ENCODE data around the gene CEPT1. TPM values are rescaled to one million over a fixed set of nuclear protein-coding genes. Genes with fewer than 3 reads are reported as not detected.

CEPT1 gene
- total RNA-seq, 1 experiment from 2014 or later: 39.4 TPM

DNA sequence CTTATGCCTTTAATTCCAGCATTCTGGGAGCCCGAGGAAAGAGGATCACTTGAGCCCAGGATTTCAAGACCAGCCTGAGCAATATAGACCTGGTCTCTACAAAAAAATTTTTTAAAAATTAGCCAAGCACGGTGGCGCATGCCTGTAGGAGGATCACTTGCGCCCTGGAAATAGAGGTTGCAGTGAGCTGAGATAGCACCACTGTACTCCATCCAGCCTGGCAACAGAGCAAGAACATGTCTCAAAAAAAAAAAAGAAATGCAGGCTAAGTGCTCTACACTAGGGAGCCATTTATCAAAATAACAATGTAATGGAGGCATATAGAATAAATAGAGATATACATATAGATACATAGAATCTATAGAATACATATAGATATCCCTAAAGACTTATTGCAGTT lies 23.3 kb downstream of the CEPT1 start:
- Histone ChIP-seq H3K4me1 (peaks cover 3% of the 10 kb centered on the region; the same call in 1 of the 2 replicates), H3K27ac (no peak overlapping the region), H3K36me3 (peaks cover 27% of the 10 kb centered on the region), H3K27me3 (no peaks in the 10 kb centered on the region), H3K9me3 (replicated peaks) (no peaks in the 10 kb centered on the region), H3K4me3 (no peak overlapping the region)
- DNase-seq: no peak

GRCh38 chr1:111164151-111164550 lies 24.1 kb downstream of the CEPT1 start:
- Histone ChIP-seq H3K27me3 (no peaks in the 10 kb centered on the region), H3K27ac (no peak overlapping the region), H3K36me3 (peaks cover 29% of the 10 kb centered on the region), H3K4me3 (no peak overlapping the region), H3K9me3 (replicated peaks) (no peaks in the 10 kb centered on the region), H3K4me1 (peaks cover 3% of the 10 kb centered on the region; the same call in 1 of the 2 replicates)
- DNase-seq: no peak

DNA sequence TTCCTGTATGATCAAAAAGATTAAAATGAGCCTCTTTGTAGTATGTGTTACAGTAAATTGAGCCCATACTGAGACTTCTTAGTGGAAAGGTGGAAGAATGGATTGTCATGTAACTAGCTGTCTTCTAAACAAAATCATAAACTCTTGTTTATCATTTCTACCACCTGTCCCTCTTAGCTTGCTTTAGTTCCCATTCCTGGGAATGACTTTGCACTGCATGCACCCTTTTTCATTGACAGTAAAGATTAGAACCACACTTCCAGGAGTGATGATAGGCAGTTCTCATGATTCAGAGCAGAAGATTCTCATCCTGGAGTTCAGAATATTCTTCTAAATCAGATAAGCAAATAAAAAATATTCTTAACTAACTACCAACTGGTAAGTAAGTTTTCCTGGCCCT lies 32.4 kb downstream of the CEPT1 start:
- peaks cover 25% of the 10 kb centered on the region for H3K36me3 ChIP-seq
- H3K27ac ChIP-seq: no peak overlapping the region
- no peaks in the 10 kb centered on the region for H3K27me3 ChIP-seq
- no peaks in the 10 kb centered on the region for H3K9me3 ChIP-seq (replicated peaks)
- H3K4me3 ChIP-seq: no peak overlapping the region
- no peak for DNase-seq
- H3K4me1 ChIP-seq: no peaks in the 10 kb centered on the region

DNA sequence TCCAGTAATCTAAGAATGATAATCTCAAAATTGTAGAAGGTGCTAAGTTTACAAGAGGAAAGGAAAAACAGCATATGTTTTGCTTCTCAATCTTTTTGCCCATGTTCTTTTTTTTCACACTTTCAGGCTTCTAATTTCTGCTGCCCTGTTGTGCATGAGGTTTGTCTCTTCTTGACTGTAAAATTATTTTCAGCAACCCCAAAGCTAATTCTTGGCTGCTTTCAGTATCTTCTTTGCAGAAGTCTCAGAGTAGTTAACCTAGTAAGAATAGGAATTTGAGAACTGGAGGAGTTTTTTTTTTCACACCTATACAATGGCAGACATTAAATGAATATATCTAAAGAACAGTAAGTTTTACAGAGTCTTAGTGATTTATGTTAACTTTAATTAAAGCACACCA lies 34.0 kb downstream of the CEPT1 start:
- Histone ChIP-seq H3K27ac (no peak overlapping the region), H3K9me3 (replicated peaks) (no peaks in the 10 kb centered on the region), H3K27me3 (no peaks in the 10 kb centered on the region), H3K4me1 (no peaks in the 10 kb centered on the region), H3K4me3 (no peak overlapping the region), H3K36me3 (peaks cover 25% of the 10 kb centered on the region)
- DNase-seq: no peak

DNA sequence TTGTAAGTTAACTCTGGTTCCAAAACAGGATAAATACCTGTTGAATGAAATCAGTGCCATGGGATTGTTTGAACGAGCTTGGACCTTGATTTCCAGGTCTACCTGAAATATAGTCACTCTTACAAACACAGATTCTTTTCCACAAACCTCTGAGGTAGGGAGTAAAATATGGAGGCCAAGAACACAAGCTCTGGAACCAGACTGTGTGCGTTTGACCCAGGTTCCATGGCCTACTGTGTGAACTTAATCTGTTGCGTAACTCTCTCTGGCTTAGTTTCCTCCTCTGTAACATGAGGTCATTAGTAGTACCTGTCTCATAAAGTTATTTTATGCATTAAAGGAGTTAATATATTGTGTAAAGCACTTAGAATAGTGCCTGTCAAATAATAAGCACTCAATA lies 35.3 kb downstream of the CEPT1 start:
- Histone ChIP-seq H3K36me3 (peaks cover 19% of the 10 kb centered on the region), H3K9me3 (replicated peaks) (no peaks in the 10 kb centered on the region)
- DNase-seq: no peak

DNA sequence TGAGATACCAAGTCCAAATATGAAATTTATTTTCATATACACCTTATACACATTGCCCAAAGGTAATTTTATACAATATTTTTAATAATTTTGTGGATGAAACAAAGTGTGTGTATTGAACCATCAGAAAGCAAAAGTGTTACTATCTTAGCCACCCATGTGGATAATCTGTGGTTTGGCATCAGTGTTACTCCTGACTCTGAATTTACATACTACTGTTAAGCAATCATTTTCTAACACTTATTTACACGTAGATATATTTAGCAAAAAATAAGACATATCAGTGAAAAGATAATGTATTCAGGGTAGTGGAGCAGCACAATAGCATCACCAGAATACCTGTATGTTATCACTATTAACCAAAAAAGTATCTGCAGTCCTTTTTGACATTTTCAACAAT lies 36.7 kb downstream of the CEPT1 start:
- H3K4me3 ChIP-seq: no peak overlapping the region
- H3K27ac ChIP-seq: no peak overlapping the region
- no peaks in the 10 kb centered on the region for H3K4me1 ChIP-seq
- no peaks in the 10 kb centered on the region for H3K27me3 ChIP-seq
- H3K36me3 ChIP-seq: peaks cover 22% of the 10 kb centered on the region
- DNase-seq: no peak
- no peaks in the 10 kb centered on the region for H3K9me3 ChIP-seq (replicated peaks)

More for the DNA sequence above, 35.3 kb downstream of the CEPT1 start:
- H3K4me1 ChIP-seq: no peaks in the 10 kb centered on the region
- H3K4me3 ChIP-seq: no peak overlapping the region
- no peak overlapping the region for H3K27ac ChIP-seq
- no peaks in the 10 kb centered on the region for H3K27me3 ChIP-seq

DNA sequence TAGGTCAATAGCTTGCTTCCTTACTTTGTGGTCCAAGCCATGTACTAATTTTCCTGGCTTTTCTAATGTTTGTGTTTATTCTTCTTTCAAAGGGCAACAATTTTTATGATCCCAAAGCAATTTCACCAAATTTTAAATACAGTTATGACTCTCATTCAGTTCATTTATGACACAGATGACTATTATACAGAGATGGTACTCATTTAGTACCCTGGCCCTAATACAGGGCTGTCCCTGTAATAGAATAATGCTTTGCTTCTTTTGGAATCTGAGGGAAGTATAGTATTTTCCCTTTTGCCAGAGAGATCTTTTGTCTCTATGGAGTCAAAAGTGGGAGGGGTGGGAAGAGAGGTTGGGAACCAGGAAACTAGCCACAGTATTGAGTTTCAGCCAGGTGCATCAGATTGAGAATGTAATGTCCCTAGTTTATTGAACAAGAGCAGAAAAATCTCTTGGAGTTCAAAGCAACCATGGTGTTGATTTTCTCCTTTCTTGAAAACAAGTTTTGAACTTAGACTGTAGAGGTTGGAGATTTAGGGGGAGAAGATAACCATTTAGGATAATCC lies 40.0 kb downstream of the CEPT1 start:
- no peaks in the 10 kb centered on the region for H3K27me3 ChIP-seq
- DNase-seq: no peak
- peaks cover 30% of the 10 kb centered on the region for H3K36me3 ChIP-seq
- H3K4me1 ChIP-seq: no peaks in the 10 kb centered on the region
- H3K27ac ChIP-seq: no peak overlapping the region
- H3K4me3 ChIP-seq: no peak overlapping the region
- no peaks in the 10 kb centered on the region for H3K9me3 ChIP-seq (replicated peaks)

DNA sequence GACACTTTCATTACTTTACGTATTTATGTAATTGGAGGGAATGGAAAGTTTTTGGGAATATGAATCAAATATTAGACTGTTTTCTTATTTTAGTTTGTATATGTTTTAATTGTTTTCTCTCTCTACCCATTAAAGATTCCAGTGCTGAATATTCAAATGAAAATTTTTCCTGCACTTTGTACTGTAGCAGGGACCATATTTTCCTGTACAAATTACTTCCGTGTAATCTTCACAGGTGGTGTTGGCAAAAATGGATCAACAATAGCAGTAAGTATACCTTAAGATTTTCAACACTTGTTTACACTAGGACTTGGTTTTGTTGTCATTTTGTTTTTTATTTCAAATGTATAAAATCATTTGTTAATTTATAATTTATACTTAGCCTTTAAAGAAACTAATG lies 42.0 kb downstream of the CEPT1 start:
- H3K4me3 ChIP-seq: no peak overlapping the region
- H3K9me3 ChIP-seq (replicated peaks): no peaks in the 10 kb centered on the region
- H3K27ac ChIP-seq: no peak overlapping the region
- H3K36me3 ChIP-seq: peaks cover 28% of the 10 kb centered on the region
- no peaks in the 10 kb centered on the region for H3K4me1 ChIP-seq
- no peak for DNase-seq
- H3K27me3 ChIP-seq: no peaks in the 10 kb centered on the region

DNA sequence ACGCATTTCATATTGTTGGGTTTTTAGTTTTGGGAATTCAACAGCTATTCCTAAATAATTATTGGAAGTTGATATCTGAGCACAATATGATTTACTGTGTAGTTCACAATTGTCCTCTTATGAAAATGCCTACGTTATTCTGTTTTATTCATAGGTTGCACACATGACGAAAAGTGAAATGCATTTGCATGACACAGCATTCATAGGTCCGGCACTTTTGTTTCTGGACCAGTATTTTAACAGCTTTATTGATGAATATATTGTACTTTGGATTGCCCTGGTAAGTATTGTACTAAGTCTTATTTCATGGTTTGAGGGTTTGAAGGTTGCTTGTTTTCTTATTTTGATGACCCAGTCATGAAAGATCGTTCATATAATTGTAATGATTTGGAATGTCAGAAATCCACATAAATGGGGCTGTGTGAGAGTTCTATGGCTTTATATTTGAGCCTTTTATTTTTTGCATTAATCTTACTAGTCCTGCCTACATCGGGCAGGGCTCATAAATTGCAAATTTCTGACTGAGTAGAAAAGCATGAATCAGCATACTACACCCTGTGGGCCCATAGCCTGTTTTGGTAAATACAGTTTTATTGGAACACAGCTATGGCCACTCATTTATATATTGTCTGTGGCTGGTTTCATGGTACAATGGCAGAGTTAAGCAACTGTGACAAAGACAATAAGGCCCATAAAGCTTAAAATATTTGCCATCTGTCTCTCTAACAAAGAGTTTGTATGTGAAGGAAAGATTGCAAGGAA lies 43.5 kb downstream of the CEPT1 start:
- Histone ChIP-seq H3K4me1 (no peaks in the 10 kb centered on the region), H3K4me3 (no peak overlapping the region), H3K9me3 (replicated peaks) (no peaks in the 10 kb centered on the region), H3K36me3 (peaks cover 36% of the 10 kb centered on the region), H3K27me3 (no peaks in the 10 kb centered on the region), H3K27ac (no peak overlapping the region)
- no peak for DNase-seq

DNA sequence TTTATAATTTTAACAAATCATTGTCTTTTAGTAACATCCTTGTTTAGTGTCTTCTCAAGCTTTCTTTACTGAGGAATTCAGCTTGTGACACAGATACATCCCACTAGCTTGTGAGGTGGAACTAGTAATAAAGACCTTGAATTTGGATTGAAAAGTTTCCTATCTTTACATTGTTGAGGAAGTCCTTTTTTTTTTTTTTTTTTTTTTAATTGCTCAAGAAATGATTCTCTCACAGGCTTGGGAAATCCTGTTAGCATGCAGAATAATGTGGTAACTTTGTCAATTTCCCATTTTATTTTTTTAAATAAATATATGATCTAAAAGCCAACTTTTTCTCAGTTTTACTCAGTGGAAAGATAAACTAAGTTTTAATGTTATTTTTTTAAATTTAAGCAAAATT lies 44.6 kb downstream of the CEPT1 start:
- Histone ChIP-seq H3K36me3 (peaks cover 31% of the 10 kb centered on the region), H3K4me1 (no peaks in the 10 kb centered on the region), H3K4me3 (no peak overlapping the region), H3K9me3 (replicated peaks) (no peaks in the 10 kb centered on the region), H3K27me3 (no peaks in the 10 kb centered on the region), H3K27ac (no peak overlapping the region)
- no peak for DNase-seq

DNA sequence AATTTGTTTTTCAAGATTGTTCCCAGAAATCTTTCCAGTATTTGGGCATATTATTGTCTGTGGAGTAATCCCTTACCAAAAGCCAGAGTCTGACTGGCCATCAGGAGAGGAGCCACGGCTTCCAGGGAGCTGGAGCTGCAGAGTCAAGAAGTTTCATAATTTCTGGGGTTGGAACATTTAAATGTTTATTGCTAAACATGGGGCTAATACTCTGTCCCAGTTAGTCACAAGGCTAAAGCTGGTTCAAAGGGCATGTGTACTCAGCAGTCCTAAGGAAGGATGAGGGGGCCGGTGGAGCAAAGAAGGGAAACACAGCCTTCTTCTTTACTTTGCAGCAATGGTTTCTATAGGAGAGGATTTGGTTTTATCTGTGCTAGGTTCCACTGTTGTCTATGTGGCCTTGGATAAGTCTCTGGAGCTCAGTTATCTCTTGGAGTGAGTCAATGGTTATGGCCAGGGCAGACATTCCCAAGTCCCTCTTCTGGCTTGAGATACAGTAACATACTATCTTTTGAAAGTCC lies 51.0 kb downstream of the CEPT1 start:
- DNase-seq: no peak
- Histone ChIP-seq H3K36me3 (peaks cover 12% of the 10 kb centered on the region), H3K4me3 (no peak overlapping the region), H3K4me1 (no peaks in the 10 kb centered on the region), H3K27ac (no peak overlapping the region), H3K9me3 (replicated peaks) (no peaks in the 10 kb centered on the region), H3K27me3 (no peaks in the 10 kb centered on the region)

GRCh38 chr1:111191496-111191895 lies 51.5 kb downstream of the CEPT1 start:
- no peaks in the 10 kb centered on the region for H3K9me3 ChIP-seq (replicated peaks)
- H3K27ac ChIP-seq: no peak overlapping the region
- H3K36me3 ChIP-seq: peaks cover 10% of the 10 kb centered on the region
- no peak overlapping the region for H3K4me3 ChIP-seq
- no peaks in the 10 kb centered on the region; the same call in 1 of the 2 replicates for H3K27me3 ChIP-seq
- no peaks in the 10 kb centered on the region for H3K4me1 ChIP-seq
- no peak for DNase-seq

DNA sequence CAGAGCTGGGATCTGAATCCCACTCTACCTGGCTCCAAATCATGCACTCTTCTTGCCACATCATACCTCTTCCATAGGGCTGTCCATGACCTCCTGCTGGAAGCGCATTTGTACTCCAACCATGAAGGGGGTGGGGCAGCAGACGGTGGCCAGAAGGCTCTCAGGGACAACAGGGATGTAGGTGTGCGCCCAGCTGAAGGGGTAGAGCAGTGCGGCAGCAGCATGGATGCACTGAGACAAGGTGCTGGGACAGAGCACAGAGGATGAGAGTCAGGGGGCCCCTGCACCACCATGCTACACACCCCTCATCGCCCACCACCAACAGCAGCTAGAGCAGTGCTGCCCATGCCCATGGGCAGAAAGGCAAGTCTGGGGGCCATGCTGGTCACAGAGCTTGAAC lies 52.1 kb downstream of the CEPT1 start:
- no peak overlapping the region for H3K4me3 ChIP-seq
- no peak overlapping the region for H3K27ac ChIP-seq
- H3K9me3 ChIP-seq (replicated peaks): no peaks in the 10 kb centered on the region
- H3K4me1 ChIP-seq: no peaks in the 10 kb centered on the region
- no peak for DNase-seq
- no peaks in the 10 kb centered on the region; the same call in 1 of the 2 replicates for H3K27me3 ChIP-seq
- H3K36me3 ChIP-seq: peaks cover 9% of the 10 kb centered on the region

- Histone ChIP-seq H3K27me3 (no peaks in the 10 kb centered on the region; the same call in 1 of the 2 replicates), H3K4me3 (no peak overlapping the region), H3K27ac (no peak overlapping the region), H3K36me3 (peaks cover 5% of the 10 kb centered on the region), H3K4me1 (no peaks in the 10 kb centered on the region), H3K9me3 (replicated peaks) (no peaks in the 10 kb centered on the region)
- no peak for DNase-seq
These were observed 52.9 kb downstream of the CEPT1 start for GRCh38 chr1:111192658-111193519.

Data from SJCRH30 (cell line).